Activated CD8-positive, alpha-beta memory T cell treated with anti-CD3 and anti-CD28 coated beads, Interleukin-2, amount 50 U/mL, for 1 hour (primary cell): ENCODE results near the gene KRTAP10-11.
"Not testable (repeated sequence)": the region's sequence is repeated elsewhere in the genome, so short reads cannot be mapped to it uniquely, and the experiment has no call there.

ENCODE experiments used
- DNase-seq: peaks from one replicate; pipeline ENCODE4 v3.0.0-alpha.2; 2020; ENCODE audit errors: extremely low read depth

Gene KRTAP10-11

DNA sequence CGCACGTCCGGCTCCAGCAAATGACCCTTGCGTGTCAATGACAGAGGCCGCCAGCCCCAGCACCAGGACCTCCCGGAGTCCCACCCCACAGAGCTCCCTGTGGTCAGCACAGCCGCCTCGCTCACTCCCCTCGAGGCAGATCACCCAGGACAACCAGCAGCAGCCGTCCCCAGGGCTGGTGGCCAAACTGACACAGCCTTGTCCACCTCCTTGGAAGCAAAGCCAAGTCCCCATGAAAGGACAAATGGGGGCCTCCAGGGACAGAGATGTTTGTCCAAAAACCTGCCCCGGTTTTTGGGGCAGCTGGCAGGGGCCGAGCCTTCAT, 6.9 kb upstream of the KRTAP10-11 start:
- DNase-seq = no peak

DNA sequence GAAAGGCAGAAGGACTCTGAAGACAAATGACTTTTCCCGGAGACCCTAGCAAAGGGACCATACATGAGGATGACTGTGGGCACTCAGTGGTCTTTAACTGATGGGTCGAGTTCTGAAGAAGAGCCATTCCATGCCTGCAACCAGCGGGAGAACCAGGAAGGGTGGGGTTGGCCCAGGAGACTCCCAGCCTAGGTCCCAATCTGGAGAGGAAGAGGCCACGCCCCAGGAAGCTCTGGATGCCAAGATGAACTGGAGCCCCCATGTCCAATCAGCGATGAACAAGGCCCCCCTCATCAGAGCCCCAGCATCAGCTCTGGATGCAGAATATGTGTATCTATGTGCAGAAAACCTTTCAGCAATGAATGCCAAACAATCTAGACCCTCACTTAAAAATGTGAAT, 5.5 kb upstream of the KRTAP10-11 start:
- DNase-seq = no peak

DNA sequence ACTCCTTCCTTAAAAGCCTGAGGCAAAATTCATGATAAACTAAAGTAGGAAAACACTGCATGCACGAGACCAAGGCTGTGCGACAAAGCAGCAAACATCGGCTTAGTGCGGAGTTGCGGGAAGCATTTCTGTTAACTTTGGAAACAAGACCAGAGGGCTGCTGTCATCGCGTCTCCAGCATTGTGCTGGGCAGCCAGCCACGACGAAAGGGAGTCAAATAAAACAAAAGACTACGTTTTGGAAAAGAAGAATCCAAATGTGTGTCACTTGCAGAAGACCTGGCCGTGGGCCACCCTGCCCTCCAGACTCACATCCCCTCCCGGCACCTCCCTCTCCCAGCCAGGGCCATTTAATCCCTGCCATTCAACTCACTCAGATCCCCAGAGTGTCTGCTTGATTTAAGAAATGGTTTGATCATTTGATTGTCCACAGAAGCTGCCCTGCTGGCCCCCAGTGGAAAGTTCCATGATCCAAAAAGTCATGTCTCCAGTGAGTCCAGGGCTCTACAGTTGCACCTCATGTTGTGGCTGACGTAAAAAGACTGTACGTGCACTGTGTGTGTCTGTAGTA, 2.4 kb upstream of the KRTAP10-11 start:
- no peak for DNase-seq

DNA sequence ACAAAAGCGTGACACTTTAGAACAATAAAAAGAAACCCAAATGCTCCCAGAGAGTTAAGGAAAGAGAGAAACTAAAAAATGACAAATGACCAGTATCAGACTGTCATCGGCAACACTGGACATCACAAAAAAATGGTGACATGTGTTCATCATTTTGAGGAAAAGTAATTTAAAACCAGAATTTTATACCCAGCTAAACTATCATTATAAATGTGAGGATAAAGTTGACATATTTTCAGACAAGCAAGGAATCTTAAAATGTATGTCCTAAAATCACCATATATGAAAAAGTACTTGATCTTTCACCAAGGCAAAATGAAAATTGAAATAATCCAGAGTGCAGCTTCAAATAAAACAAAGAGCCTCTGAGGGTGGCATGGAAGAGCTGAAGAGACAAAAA, 1.3 kb upstream of the KRTAP10-11 start:
- no peak for DNase-seq

DNA sequence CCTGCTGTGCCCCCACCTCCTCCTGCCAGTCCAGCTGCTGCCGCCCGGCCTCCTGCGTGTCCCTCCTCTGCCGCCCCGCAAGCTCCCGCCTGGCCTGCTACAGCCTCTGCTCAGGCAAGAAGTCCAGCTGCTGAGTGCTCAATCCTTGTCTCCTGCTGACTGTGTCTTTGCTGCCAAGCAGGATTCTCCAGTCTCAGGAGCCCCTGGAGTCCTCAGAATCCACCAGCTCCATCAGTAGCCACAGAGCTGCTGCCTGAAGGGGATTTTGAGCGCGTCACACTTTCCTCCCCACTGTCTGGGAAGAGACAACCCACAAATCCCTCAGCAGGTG, 973 bp downstream of the KRTAP10-11 start:
- no peak for DNase-seq

DNA sequence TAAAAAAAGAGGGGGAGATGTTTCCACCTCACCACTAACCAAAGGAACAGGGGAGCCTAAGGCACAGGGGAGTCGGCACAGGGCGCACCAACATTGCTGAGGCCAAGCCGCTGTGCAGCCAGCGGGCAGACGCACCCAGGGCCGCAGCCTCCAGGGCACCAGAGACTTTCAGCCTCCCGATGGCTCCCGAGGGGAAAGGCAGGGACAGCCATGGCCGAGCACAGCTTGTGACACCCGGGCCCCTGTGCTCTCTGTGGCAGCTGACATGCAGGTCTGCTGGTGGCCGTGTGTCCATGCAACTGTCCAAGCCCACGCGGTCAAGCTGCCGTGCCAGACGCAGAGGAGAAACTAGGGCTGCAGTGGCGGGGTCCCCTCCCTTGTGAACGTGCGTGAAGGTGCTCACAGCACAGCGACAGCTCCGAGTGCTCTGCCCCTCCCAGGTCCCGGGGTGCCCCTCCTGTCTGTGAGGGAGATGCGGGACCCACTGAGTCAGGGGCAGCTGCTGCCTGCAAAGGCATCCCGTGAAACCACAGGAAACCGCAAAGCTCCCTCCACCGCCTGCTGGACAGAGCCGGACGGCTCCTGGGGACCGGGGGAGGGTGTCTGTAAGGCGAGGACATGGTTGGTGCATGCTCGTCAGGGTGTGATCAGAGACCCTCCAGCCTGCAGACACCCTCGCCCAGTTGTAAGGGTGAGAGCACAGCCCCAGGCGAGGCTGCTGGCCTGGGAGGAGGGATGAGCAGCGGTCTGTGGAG, 2.5 kb downstream of the KRTAP10-11 start:
- no peak for DNase-seq

DNA sequence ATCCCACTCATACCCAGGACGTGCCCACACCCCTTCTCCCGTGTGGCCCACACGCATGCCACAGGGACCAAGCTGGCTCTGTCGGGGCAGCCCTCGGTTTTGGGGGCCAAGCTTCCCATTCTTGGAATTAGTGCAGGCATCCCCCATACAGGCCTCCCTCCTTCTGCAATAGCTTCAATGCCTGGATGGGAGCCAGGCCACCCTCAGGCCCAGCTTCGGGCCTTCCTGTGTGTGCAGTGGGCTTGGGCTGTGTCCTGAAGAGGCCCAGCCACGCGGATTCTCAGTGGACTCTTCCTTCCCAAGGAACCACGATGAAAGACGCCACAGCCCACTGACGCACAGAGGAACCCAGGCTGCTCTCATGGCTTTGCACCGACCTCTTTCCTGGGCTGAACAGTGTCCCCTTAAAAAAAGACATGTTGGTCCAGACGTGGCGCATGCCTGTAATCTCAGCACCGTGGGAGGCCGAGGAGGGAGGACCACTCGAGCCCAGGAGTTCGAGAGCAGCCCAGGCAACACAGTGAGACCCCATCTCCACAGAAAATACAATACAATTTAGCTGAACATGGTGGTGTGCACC, 3.4 kb downstream of the KRTAP10-11 start:
- no peak for DNase-seq

DNA sequence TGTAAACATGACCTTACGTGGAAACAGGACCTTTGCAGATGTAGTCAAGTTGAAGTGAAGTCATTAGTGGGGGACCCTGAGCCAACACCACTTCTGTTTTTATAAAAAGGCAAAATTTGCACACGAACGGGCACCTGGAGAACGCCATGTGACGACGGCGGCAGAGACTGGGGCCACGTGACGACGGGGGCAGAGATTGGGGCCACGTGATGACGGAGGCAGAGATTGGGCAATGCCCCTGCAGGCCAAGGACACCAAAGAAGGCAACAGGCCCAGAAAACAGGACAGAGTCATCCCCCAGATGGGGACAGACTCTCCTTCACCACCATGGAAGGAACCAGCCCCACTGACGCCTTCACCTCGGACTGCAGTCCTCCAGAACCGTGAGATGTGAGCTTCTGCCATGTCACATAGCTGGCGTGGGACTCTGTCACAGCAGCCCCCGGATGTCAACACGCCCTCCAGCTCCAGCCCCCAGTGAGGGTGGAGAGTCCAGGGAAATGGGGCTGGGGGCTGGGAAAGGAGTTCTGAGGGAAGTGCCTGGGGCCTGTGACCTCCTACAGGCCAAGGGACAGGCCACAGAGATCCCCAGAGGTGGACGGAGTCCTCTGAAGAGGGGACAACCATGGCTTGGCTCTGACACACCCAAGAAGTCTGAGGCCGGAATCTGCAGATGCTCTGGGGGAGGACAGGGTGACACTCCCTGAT, 4.2 kb downstream of the KRTAP10-11 start:
- DNase-seq = no peak

DNA sequence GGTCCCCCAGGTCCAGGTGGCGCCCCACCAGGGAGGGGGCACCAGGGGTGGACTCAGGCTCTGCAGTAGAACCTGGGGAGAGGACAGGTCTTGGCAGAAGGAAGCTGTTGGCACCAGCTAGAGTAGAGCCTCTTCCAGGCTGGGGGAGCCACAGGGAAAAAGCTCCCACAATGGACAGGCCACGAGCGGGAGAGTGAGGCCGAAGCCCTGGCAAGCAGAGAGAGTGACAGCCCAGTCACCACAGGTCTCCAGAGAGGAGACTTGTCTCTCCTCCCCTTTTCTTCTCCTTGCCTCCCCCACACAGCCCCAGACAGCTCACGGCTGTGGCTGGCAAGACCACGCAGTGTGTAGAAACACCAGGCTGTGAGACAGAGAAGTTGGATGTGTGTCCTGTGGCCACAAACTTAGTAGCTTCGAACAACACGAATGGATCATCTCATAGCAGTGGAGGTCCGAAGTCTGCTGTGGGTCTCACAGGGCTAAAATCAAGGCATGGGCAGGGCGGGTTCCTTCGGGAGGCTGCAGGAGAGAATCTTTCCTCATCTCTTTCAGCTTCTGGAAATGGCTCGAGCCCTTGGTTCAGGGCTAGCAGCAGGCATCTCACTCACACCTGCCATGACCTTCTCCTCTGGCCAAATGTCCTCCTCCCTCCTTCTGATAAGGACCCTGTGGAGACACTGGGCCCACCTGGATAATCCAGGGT, 4.9 kb downstream of the KRTAP10-11 start:
- no peak for DNase-seq

DNA sequence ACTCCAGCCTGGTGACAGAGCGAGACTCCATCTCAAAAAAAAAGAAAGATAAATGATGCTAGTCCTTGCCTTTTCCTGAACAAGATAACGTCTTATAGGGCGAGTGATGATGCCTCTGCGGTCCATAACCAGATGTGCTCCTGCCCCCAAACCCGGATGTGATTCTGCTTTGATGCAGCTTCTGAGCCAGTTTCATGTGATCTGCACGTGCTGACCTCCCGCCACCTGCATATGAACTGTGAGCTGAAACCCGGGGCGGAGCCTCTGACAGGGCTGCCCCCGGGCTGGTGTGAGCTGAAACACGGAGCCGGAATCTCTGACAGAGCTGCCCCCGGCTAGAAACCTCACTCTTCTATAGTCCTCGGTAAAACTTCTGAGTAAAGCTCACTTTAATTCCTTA, 6.9 kb downstream of the KRTAP10-11 start:
- DNase-seq = no peak

DNA sequence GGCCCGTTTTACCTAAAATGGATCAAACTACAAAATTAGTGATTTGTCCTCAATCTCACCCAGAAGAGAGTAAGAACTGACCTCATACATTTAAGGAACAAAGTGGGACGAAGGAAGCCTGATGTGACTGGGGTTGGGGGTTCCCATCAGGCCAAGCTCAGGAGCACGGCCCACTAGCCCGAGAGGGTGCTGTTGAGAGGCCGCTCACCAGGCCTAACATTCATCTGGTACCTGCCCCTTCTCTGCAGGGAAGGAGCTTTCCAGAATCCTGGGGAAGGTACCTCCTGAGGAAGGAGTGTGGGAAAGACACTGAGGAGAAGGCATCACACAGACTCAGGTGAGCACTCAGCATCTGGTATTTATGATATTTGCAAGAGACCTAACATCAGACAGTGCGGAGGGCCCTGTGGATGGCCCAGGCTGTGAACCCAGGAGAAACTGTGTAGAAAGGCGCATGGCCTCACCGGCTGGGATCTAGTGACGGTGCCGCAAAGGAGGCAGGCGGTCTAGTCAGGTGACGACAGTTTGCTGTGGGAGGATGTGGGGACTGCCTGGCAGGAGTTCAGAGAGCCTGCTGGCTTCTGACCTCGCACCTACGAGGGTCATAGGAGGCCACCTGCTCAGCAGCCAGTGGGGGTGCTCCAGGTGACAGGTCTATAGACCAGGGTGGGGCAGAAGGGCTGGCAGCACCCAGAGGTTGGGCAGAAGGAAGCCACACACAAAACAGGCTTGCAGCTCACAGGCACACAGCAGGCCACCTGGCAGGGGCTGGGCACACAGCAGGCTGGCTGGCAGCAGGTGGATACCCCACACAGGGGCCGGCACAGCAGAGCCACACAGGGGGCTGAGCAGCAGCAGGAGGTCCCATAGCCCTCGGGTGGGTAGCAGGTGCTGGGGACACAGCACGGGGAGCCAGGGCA, 7.7 kb downstream of the KRTAP10-11 start:
- peak; percentile 63 for DNase-seq

DNA sequence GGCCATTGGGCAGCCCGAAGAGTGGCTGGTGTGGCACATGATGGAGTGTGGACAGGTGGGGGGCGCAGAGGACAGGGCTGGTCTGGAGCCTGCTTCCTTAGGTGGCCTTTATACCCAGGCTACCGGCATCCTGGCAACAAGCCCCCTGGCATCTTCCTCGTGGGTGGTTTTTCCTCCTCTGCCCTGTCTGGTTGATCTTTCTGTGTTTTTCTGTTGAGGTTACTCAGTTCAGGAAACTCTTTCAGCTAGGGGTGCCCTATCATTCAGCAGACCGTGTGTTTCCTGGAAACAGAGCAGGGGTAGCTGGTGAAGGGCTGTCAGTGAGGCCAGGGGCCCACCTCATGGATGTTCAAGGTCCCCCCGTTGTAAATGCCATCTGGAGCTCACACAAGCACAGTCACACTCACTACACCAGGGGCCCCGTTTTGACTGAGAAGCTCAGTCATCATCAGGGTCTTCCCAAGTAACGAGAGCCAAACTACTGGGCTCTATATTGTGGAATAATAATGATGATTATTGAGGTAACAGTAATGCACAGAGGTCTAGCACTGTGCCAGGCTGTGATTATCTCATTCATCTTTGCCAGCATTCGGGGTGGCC, 8.5 kb downstream of the KRTAP10-11 start, which contains the start of gene KRTAP12-4:
KRTAP12-4 (minus strand) TSS at position 84 of the 600 bp plus-strand sequence; CDS start at position 39, 45 bp downstream.
- DNase-seq = no peak

DNA sequence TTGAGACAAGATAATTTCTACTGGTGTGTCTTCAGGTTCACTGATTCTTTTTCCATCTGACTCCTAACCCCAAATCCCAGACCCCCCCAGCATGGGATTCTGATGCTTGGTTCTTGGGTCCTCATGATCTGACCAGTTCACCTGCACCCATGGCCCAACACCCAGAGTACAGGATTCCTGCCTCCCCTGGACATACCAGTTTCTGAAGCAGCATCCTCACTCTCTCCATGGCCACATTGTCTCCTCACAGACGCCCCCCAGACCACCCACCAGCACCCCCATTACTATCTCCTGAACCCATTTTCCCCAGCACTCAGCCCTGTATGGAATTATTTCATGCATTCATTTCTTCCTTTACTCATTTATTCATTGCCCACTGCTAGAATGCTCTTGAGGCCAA, 10.7 kb downstream of the KRTAP10-11 start:
- DNase-seq = no peak

DNA sequence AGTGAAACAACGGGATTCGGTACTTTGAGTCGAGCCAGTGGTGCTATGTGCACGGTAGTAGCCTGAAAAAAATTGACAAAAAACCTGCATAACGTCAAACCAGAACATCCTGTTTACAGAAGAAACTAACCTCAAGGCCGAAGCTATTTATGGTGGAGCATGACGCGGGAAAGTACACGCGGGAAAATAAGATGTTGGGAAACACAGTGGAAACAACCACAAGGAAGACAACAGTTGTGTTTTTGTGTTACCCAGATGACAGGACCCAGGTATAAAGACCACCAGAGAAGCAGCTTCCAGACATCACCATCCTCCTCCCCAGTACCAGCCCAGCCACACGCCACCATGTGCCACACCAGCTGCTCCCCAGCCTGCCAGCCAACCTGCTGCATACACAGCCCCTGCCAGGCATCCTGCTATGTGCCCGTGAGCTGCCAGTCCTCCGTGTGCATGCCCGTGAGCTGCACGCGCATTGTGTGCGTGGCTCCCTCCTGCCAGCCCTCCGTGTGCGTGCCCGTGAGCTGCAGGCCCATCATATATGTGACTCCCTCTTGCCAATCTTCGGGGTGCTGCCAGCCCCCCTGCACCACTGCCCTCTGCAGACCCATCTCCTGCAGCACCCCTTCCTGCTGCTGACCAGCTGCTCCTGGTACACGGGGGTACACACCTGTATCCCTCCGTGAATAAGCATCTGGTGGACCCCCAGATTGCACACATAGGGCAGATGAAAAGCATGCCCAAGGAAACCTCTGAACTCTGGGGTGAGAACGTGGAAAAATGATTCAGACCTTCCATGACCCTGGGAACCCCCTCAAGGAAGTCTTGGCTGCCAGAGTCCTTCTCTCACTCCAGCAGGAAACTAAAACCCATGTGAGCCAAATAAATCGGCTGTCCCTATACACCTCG, 11.7 kb downstream of the KRTAP10-11 start, which contains the start of gene KRTAP12-3:
KRTAP12-3 (plus strand) TSS at position 298 of the 906 bp plus-strand sequence; CDS start at position 346, 48 bp downstream.
- peak; percentile 32 for DNase-seq

DNA sequence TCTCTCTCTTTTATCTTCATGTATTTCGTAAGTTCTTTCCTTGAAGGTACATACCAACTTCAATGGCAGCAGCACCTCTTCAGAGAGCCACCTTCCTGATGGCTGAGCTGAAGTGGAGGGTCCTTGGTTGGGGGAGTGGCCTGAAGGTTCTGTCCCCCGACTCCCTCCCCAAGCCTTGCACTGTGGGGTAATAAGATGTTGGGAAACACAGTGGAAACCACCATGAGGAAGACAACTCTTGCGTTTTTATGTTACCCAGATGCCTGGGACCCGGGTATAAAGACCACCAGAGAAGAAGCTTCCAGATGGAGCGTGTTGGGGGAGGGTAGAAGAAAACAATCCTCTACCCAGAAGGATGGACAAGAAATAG, 12.3 kb downstream of the KRTAP10-11 start:
- no peak for DNase-seq

DNA sequence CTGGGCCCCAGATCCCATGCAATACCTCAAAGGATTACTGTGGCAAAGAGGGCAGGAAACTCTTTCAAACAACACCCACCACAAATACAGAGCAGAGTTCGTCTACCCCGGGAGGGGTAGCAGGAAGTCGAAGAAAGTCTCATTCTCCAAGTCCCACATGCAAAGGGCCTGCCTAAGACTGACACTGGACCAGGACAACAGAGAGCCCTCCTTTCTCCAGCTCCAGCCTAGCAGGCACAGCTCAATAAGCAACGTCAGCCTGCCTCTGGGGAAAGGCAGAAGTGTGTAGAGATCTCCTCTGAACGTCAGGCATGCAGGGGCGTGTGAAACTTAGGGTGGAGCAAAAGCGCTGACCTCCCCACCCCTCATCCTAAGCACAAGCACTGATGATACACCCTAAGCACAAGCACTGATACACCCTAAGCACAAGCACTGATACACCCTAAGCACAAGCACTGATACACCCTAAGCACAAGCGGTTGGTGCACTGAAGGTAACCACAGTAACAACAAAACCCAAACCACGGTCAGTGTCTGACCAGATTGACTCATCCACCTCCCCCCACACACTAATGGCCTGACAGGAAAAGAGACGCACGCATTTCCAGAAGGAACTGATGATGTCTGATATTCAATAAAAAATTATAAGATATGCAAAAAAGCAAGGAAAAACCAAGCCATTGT, 12.8 kb downstream of the KRTAP10-11 start:
- DNase-seq = no peak

DNA sequence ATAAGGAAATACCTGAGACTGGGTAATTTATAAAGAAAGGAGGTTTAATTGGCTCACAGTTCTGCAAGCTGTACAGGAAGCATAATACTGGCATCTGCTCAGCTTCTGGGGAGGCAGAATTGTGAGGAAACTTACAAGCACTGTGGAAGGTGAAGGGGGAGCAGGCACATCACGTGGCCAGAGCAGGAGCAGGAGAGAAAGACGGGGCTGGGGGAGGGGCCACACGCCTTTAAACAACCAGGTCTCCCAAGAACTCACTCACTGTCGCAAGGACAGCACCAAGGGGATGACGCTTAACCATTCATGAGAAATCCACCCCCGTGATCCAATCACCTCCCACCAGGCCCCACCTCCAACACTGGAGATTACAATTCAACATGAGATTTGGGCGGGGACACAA, 15.4 kb downstream of the KRTAP10-11 start:
- not testable (repeated sequence) for DNase-seq

DNA sequence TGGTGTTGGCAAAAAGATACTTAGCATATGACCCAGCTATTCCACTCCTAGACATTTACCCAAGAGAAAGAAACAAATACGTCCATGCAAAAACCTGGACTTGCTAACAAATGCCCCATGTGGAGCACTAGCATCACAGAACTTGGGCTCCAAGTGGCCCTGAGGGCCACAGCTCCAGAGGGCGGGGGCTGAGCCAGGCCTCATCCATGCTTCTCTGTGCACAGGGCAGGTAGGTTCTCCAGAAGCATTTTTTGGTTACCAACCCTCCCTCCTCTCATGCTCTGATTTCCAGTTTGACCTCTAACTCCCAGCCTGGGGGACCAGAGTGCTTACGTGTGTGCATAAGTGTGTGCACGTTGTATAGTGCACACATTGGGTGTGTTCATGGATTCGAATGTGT, 18.5 kb downstream of the KRTAP10-11 start:
- DNase-seq = no peak
